Body of pancreas (tissue), 4 donors: ENCODE results near the gene NDC1. TPM values are rescaled to one million over a fixed set of nuclear protein-coding genes. Genes with fewer than 3 reads are reported as not detected.

ENCODE experiments used
- ATAC-seq: fragments of 150-250 bp; one replicate; pipeline ENCODE4 v1.9.1; 2016
- DNase-seq, 4 donors: peaks; one replicate each; pipeline ENCODE4 v3.0.0-alpha.2; 2019
- H3K27ac ChIP-seq, 4 donors: fragments of 200-600 bp; sonication (generic); 1 replicate in 3 of 4; 2 replicates in 1 of 4; pipeline versions ENCODE4 v1.5.1 to v1.6.1; 2016 to 2019; ENCODE audit warnings: mild to moderate bottlenecking in 1 of 4, mixed read lengths in 1 of 4, moderate library complexity in 1 of 4
- H3K27me3 ChIP-seq, 2 donors: fragments of 200-600 bp; sonication (generic); one replicate each; pipeline ENCODE4 v1.6.0; 2016; ENCODE audit warnings: mild to moderate bottlenecking in 1 of 2
- H3K36me3 ChIP-seq, 2 donors: fragments of 200-600 bp; sonication (generic); replicated peaks in 1 of 2; 2 replicates each; pipeline ENCODE4 v1.5.1; 2016; ENCODE audit warnings: low read depth in 2 of 2; ENCODE audit not compliant: insufficient read depth in 1 of 2
- H3K4me1 ChIP-seq: fragments of 200-600 bp; sonication (generic); one replicate; pipeline ENCODE4 v1.6.0; 2016
- H3K4me3 ChIP-seq, 2 donors: fragments of 200-600 bp; sonication (generic); 1 replicate in 1 of 2; 2 replicates in 1 of 2; pipeline ENCODE4 v1.5.1; 2016 to 2019
- H3K9me3 ChIP-seq, 3 donors: fragments of 200-600 bp; sonication (generic); 1 replicate in 2 of 3; 2 replicates in 1 of 3; pipeline ENCODE4 v1.5.1; 2016
- CTCF ChIP-seq, 7 experiments: fragments of 450-650 bp in 4 of 7; fragments of 200-600 bp in 3 of 7; sonication (generic) in 3 of 7; IDR thresholded peaks; one replicate each; pipeline ENCODE4 v1.5.1; 2016 to 2019; ENCODE audit warnings: antibody characterized with exemption in 7 of 7
- POLR2A ChIP-seq, 3 donors: fragments of 450-650 bp; IDR thresholded peaks; one replicate each; pipeline ENCODE4 v1.6.1; 2016; ENCODE audit warnings: antibody characterized with exemption in 3 of 3, mild to moderate bottlenecking in 2 of 3
- WGBS, 2 donors: methylation state at CpG; one replicate each; pipeline ENCODE4 v1.1.5; 2017; 5-methylcytosine and 5-hydroxymethylcytosine counted together
- intact Hi-C: fragments of 100-400 bp; cut with DNase I; formaldehyde crosslinking; loops from one replicate; pipeline ENCODE4 v1.15.1; 2023
- total RNA-seq, 2 donors: library from RNA; depleted of rRNA; stranded (reverse); fragments of >200 nt; gene quantifications; one replicate each; pipeline ENCODE4 v1.1.0, GENCODE V29; 2016

Gene NDC1
- total RNA-seq, 2 donors from 2014 or later: 2.3 to 7.3 TPM

- ATAC-seq (no peak), DNase-seq (peak in 1 of 4 donors; percentile 21)
- Histone ChIP-seq H3K27ac (no peak overlapping the region), H3K27me3 (peaks cover 3 to 14% of the 10 kb centered on the region in 2 donors), H3K4me1 (peaks cover 22% of the 10 kb centered on the region), H3K4me3 (no peak overlapping the region), H3K9me3 (no peaks in the 10 kb centered on the region), H3K36me3 (no peaks in the 10 kb centered on the region)
- TF ChIP-seq CTCF (IDR thresholded peaks at IDR 0.05) (no peak), POLR2A (IDR thresholded peaks at IDR 0.05) (no peak)
- intact Hi-C loops: no loop called here
- WGBS, 2 donors: 7 to 12% methylated on average over 14 to 58 of the region's 58 CpGs
Observed at GRCh38 chr1:53737648-53738204, 100.4 kb downstream of the NDC1 start.

- Histone ChIP-seq H3K4me3 (no peak overlapping the region), H3K27ac (no peak overlapping the region), H3K27me3 (peaks cover 3 to 14% of the 10 kb centered on the region in 2 donors), H3K9me3 (no peaks in the 10 kb centered on the region), H3K4me1 (peaks cover 22% of the 10 kb centered on the region), H3K36me3 (no peaks in the 10 kb centered on the region)
- no peak for TF ChIP-seq CTCF (IDR thresholded peaks at IDR 0.05)
- no peak for TF ChIP-seq POLR2A (IDR thresholded peaks at IDR 0.05)
- DNase-seq (no peak), ATAC-seq (no peak)
- intact Hi-C loops: no loop called here
- WGBS, 2 donors: 79 to 81% methylated on average over 11 of the region's 11 CpGs
Observed at GRCh38 chr1:53736290-53736689, 101.8 kb downstream of the NDC1 start.

GRCh38 chr1:53735681-53736080 lies 102.4 kb downstream of the NDC1 start:
- Histone ChIP-seq H3K4me1 (peaks cover 22% of the 10 kb centered on the region), H3K27me3 (peaks cover 3 to 14% of the 10 kb centered on the region in 2 donors), H3K27ac (no peak overlapping the region), H3K36me3 (no peaks in the 10 kb centered on the region), H3K9me3 (no peaks in the 10 kb centered on the region), H3K4me3 (no peak overlapping the region)
- intact Hi-C loops: no loop called here
- TF ChIP-seq CTCF (IDR thresholded peaks at IDR 0.05) (no peak), POLR2A (IDR thresholded peaks at IDR 0.05) (no peak)
- 83 to 90% methylated on average over 5 of the region's 5 CpGs for WGBS, 2 donors
- ATAC-seq: no peak
- no peak for DNase-seq

GRCh38 chr1:53735261-53735660 lies 102.8 kb downstream of the NDC1 start:
- TF ChIP-seq CTCF (IDR thresholded peaks at IDR 0.05) (no peak), POLR2A (IDR thresholded peaks at IDR 0.05) (no peak)
- no peak overlapping the region for H3K27ac ChIP-seq
- H3K4me1 ChIP-seq: peaks cover 22% of the 10 kb centered on the region
- DNase-seq: no peak
- WGBS, 2 donors: 52 to 74% methylated on average over 5 of the region's 5 CpGs
- no peaks in the 10 kb centered on the region for H3K36me3 ChIP-seq
- H3K9me3 ChIP-seq: no peaks in the 10 kb centered on the region
- no peak for ATAC-seq
- peaks cover 3 to 14% of the 10 kb centered on the region in 2 donors for H3K27me3 ChIP-seq
- intact Hi-C loops: no loop called here
- no peak overlapping the region for H3K4me3 ChIP-seq

GRCh38 chr1:53734650-53735211 lies 103.4 kb downstream of the NDC1 start:
- no peak overlapping the region for H3K4me3 ChIP-seq
- no peak for ATAC-seq
- 74 to 77% methylated on average over 10 of the region's 10 CpGs for WGBS, 2 donors

More at GRCh38 chr1:53734650-53735211, 103.4 kb downstream of the NDC1 start:
- H3K4me1 ChIP-seq: peaks cover 21% of the 10 kb centered on the region
- H3K9me3 ChIP-seq: no peaks in the 10 kb centered on the region
- no peak for DNase-seq
- intact Hi-C loops: no loop called here
- no peak overlapping the region for H3K27ac ChIP-seq
- H3K36me3 ChIP-seq: no peaks in the 10 kb centered on the region
- TF ChIP-seq CTCF (IDR thresholded peaks at IDR 0.05) (no peak), POLR2A (IDR thresholded peaks at IDR 0.05) (no peak)
- peaks cover 3 to 11% of the 10 kb centered on the region in 2 donors for H3K27me3 ChIP-seq
